NB4 (cell line): ENCODE data around the gene KCNK4.
"Not testable (repeated sequence)": the region's sequence is repeated elsewhere in the genome, so short reads cannot be mapped to it uniquely, and the experiment has no call there.

Experiments
- DNase-seq: peaks from one replicate; pipeline ENCODE4 v3.0.0; 2010; ENCODE audit warnings: low read depth
- H3K4me3 ChIP-seq: one replicate; pipeline ENCODE4 v1.5.1; 2011; ENCODE audit warnings: mild to moderate bottlenecking, low read depth, low read length, moderate library complexity
- MYC ChIP-seq: IDR thresholded peaks from 2 replicates; pipeline ENCODE4 v1.6.1; 2011; ENCODE audit warnings: low read depth, low read length
- POLR2A ChIP-seq: IDR thresholded peaks from 2 replicates; pipeline ENCODE4 v1.6.1; 2011; ENCODE audit warnings: mild to moderate bottlenecking; ENCODE audit not compliant: insufficient read length; ENCODE audit errors: extremely low read depth
- TF ChIP-seq, protein P1 (sequence below): IDR thresholded peaks from 2 replicates; pipeline ENCODE4 v1.6.1; 2011; ENCODE audit warnings: low read depth, low read length
- TF ChIP-seq, protein P2 (sequence below): IDR thresholded peaks from one replicate; pipeline ENCODE4 v1.5.1; 2012; ENCODE audit warnings: low read depth, low read length

The KCNK4 gene

GRCh38 chr11:64321533-64321932 lies 30.4 kb downstream of the KCNK4 start:
- no peak overlapping the region for H3K4me3 ChIP-seq
- TF ChIP-seq POLR2A (no peak), MYC (no peak)
- TF ChIP-seq, protein P1, sequence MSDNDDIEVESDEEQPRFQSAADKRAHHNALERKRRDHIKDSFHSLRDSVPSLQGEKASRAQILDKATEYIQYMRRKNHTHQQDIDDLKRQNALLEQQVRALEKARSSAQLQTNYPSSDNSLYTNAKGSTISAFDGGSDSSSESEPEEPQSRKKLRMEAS = no peak
- TF ChIP-seq, protein P2, sequence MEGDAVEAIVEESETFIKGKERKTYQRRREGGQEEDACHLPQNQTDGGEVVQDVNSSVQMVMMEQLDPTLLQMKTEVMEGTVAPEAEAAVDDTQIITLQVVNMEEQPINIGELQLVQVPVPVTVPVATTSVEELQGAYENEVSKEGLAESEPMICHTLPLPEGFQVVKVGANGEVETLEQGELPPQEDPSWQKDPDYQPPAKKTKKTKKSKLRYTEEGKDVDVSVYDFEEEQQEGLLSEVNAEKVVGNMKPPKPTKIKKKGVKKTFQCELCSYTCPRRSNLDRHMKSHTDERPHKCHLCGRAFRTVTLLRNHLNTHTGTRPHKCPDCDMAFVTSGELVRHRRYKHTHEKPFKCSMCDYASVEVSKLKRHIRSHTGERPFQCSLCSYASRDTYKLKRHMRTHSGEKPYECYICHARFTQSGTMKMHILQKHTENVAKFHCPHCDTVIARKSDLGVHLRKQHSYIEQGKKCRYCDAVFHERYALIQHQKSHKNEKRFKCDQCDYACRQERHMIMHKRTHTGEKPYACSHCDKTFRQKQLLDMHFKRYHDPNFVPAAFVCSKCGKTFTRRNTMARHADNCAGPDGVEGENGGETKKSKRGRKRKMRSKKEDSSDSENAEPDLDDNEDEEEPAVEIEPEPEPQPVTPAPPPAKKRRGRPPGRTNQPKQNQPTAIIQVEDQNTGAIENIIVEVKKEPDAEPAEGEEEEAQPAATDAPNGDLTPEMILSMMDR = no peak
- no peak for DNase-seq

DNA sequence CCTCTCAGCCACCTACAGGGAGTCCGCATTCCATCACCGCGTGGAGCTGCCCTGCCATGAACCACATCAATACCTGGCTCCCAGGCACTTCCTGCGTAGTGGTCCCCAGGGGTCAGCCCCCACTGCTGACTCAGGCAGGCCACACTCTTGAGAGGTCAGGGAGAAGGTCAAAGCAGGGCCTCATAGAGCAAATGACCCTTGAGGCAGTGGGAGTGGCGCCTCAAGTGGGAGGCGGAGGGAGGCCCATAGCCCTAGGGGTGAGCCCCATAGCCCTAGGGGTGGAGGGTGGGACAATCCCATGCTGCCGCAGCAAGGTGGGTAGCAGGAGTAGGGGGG lies 31.8 kb downstream of the KCNK4 start:
- no peak overlapping the region for H3K4me3 ChIP-seq
- no peak for TF ChIP-seq POLR2A
- no peak for DNase-seq

DNA sequence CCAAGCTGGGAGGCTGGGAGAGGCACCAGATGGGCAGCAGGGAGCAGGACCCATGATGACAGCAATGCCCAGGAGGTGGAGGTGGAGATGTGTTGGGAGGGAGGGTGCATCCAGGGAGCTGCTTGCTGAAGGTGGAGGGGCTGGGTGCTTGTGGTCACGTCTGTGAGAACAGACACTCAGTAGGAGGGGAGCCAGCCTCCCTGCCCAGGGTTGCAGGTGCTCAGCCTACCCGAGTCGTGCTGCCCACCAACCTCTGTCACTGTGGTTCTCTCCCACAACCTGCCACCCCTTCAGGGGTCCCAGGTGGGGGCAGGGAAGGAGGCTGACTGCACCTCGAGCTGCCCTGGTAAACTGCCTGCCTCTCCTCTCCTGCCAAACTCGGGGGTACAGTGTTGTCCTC lies 32.3 kb downstream of the KCNK4 start:
- no peak overlapping the region for H3K4me3 ChIP-seq
- TF ChIP-seq MYC (no peak), POLR2A (no peak)
- TF ChIP-seq, protein P2 = no peak
- TF ChIP-seq, protein P1 = no peak
- no peak for DNase-seq

GRCh38 chr11:64323984-64324383 lies 32.9 kb downstream of the KCNK4 start:
- not testable (repeated sequence) for H3K4me3 ChIP-seq, DNase-seq

DNA sequence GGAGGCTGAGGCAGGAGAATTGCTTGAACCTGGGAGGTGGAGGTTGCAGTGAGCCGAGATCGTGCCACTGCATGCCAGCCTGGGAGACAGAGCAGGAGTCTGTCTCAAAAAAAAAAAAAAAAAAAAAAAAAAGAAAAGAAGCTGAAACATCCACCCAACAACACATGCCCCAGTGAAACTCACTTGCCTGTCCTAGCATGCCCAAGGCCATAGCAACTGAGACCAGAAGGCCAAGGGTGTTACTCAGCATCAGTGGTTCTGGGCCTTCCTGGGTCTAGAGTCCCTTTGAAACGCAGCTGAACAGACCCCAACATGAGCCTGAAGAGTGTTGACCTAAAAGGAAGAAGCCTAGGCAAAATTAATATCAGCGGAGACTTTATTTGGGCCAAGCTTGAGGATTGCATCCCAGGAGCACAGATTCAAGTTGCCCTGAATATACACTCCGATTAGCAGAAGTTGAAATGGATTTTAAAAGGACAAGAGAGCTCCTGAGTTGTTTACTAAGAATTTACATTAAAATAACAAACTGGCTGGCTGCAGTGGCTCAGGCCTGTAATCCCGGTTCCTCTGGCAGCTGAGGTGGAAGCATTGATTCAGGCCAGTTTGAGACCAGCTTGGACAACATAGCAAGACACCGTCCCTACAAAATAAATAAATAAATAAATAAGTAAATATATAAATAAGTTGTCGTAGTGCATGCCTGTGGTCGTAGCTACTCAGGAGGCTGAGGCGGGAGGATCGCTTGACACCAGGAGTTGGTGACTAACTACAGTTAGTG lies 33.8 kb downstream of the KCNK4 start:
- TF ChIP-seq, protein P1 = no peak
- TF ChIP-seq, protein P2 = no peak
- TF ChIP-seq POLR2A (no peak), MYC (no peak)
- H3K4me3 ChIP-seq = no peak overlapping the region
- DNase-seq = no peak

DNA sequence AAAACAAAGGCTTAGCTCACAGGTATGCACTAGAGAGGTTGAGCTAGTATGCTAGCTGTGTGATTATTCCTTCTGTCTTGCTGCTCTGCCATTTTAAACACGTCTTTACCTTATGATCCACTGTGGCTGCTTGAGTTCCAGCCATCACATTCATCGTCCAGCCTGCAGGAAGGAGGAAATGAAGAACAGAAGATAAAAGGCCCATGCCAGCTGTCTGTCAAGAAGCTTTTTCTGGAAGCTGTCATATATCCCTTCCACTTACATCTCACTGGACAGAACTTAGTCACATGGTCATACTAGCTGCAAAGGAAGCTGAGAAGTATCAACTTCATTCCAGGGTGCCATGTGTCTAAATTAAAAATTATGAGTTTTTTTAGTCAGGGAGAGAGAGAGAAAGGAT lies 36.3 kb downstream of the KCNK4 start:
- no peak for DNase-seq
- TF ChIP-seq, protein P2 = no peak
- TF ChIP-seq POLR2A = no peak
- TF ChIP-seq MYC = no peak
- TF ChIP-seq, protein P1 = no peak; the same call in 1 of the 2 replicates

GRCh38 chr11:64327993-64328392 lies 36.9 kb downstream of the KCNK4 start:
- TF ChIP-seq MYC (no peak), POLR2A (no peak)
- TF ChIP-seq, protein P2 = no peak
- TF ChIP-seq, protein P1 = no peak
- no peak for DNase-seq
- no peak overlapping the region for H3K4me3 ChIP-seq

More for the DNA sequence above, 36.3 kb downstream of the KCNK4 start:
- H3K4me3 ChIP-seq = no peak overlapping the region
